ENCODE measurements around the gene FGG.

DNA sequence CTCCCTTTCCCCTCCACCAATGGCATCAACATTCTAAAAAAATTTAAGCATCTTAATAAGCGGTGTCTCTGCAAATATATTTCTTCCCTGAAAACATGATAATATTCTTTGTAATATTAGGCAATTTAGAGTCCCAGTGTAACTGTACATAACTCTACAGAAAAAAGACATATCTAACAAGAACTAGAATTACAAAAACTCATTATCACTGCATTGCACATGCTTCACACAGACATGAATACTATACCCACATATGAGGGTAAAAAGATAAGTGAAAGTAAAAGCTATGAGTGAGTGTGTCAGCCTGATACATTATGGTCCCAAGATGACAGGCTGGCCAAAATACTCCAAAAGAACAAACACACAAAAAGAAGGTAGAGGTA is 52.0 kb downstream of the FGG start:
- TF ChIP-seq, protein P1, sequence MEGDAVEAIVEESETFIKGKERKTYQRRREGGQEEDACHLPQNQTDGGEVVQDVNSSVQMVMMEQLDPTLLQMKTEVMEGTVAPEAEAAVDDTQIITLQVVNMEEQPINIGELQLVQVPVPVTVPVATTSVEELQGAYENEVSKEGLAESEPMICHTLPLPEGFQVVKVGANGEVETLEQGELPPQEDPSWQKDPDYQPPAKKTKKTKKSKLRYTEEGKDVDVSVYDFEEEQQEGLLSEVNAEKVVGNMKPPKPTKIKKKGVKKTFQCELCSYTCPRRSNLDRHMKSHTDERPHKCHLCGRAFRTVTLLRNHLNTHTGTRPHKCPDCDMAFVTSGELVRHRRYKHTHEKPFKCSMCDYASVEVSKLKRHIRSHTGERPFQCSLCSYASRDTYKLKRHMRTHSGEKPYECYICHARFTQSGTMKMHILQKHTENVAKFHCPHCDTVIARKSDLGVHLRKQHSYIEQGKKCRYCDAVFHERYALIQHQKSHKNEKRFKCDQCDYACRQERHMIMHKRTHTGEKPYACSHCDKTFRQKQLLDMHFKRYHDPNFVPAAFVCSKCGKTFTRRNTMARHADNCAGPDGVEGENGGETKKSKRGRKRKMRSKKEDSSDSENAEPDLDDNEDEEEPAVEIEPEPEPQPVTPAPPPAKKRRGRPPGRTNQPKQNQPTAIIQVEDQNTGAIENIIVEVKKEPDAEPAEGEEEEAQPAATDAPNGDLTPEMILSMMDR (IDR thresholded peaks at IDR 0.05), result no peak
- no peak for TF ChIP-seq POLR2A (IDR thresholded peaks at IDR 0.05)

All from testis (tissue), 2 donors.